Measurements from ENCODE around the gene SERINC5. TPM values are rescaled to one million over a fixed set of nuclear protein-coding genes. Genes with fewer than 3 reads are reported as not detected.

The SERINC5 gene
- total RNA-seq, 2 donors from 2014 or later = 12.8 to 13.9 TPM

DNA sequence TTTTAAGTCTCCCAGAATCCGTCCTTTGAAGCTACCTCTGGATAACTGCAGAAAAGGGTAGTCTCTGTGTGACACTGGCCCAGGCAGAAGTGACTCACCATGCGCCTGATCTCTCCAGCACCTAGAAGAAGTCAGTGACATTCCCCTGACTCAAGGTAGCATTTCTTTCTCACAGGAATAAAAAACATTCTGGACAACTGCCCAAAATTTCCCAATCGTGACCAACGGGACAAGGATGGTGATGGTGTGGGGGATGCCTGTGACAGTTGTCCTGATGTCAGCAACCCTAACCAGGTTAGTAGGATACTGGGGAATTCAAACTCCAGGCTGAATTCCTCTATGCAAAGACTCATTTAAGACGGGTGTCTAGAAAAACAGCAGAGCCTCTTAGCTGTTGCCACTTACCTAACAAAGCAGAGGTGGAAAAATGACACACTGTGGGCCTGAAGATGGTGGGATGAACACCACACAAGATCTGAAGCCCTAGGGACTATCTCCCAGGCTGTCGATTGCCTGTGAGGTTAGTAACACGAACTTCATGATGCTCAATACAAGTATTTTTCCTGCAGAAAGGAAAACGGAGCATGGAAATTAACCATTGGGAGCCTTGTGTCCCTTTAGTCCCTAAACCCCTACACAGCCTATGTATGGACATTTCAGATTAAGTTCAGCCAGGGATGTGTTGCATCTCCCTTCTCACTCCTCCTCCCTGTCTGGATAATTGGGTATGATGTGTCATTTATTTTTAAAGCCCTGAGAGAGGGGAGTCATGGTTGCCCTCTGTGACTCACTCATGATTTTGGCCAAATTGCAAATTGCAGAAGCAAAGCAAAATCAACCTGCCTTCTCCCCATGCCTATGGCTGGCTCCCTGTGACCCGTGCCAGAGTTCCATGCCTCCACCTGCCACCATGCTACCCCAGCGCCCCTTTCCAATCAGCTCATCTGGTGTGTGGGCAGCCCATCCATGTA lies 183.5 kb downstream of the SERINC5 start:
- TF ChIP-seq, protein P1, sequence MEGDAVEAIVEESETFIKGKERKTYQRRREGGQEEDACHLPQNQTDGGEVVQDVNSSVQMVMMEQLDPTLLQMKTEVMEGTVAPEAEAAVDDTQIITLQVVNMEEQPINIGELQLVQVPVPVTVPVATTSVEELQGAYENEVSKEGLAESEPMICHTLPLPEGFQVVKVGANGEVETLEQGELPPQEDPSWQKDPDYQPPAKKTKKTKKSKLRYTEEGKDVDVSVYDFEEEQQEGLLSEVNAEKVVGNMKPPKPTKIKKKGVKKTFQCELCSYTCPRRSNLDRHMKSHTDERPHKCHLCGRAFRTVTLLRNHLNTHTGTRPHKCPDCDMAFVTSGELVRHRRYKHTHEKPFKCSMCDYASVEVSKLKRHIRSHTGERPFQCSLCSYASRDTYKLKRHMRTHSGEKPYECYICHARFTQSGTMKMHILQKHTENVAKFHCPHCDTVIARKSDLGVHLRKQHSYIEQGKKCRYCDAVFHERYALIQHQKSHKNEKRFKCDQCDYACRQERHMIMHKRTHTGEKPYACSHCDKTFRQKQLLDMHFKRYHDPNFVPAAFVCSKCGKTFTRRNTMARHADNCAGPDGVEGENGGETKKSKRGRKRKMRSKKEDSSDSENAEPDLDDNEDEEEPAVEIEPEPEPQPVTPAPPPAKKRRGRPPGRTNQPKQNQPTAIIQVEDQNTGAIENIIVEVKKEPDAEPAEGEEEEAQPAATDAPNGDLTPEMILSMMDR (IDR thresholded peaks at IDR 0.05) = no peak
- DNase-seq (ENCODE audit: low spot score) (no peak), ATAC-seq (ENCODE audit: insufficient number of reproducible peaks, low FRiP score, low read depth) (no peak)
- Histone ChIP-seq H3K36me3 (no peaks in the 10 kb centered on the region), H3K4me3 (no peak overlapping the region), H3K9me3 (no peaks in the 10 kb centered on the region), H3K27me3 (replicated peaks; ENCODE audit: insufficient read depth) (no peaks in the 10 kb centered on the region), H3K27ac (no peak overlapping the region), H3K4me1 (ENCODE audit: control insufficient read depth in 1 of 2, low read depth in 2 of 2) (no peaks in the 10 kb centered on the region)

DNA sequence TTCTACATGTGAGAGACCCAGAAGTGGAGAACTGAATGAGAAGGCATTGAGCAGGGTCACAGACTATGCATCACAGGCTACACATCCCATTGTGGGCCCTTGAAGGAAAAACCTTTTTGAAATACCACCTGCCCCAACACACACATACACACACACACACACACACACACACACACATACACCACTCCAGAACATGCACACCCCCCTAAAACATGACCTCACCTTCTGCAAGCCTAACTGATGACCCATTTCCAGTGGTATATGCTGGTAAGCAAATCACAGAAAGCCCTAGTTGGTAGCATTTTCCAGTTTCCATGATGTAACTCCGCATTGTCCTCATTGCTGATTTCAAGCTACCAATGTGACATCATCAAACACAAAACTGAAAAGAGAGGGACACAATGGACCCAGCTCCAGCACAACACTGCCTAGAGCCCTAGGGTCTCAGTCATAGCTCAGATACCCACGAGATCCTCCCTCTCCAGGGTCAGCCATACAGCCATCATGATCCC lies 184.3 kb downstream of the SERINC5 start:
- H3K27me3 ChIP-seq (replicated peaks; ENCODE audit: insufficient read depth) = no peaks in the 10 kb centered on the region
- no peaks in the 10 kb centered on the region for H3K9me3 ChIP-seq
- ATAC-seq (ENCODE audit: insufficient number of reproducible peaks, low FRiP score, low read depth) (no peak), DNase-seq (ENCODE audit: low spot score) (no peak)
- TF ChIP-seq, protein P1 (IDR thresholded peaks at IDR 0.05) = no peak
- H3K27ac ChIP-seq = no peak overlapping the region
- no peaks in the 10 kb centered on the region for H3K4me1 ChIP-seq (ENCODE audit: control insufficient read depth in 1 of 2, low read depth in 2 of 2)
- H3K4me3 ChIP-seq = no peak overlapping the region
- H3K36me3 ChIP-seq = no peaks in the 10 kb centered on the region

DNA sequence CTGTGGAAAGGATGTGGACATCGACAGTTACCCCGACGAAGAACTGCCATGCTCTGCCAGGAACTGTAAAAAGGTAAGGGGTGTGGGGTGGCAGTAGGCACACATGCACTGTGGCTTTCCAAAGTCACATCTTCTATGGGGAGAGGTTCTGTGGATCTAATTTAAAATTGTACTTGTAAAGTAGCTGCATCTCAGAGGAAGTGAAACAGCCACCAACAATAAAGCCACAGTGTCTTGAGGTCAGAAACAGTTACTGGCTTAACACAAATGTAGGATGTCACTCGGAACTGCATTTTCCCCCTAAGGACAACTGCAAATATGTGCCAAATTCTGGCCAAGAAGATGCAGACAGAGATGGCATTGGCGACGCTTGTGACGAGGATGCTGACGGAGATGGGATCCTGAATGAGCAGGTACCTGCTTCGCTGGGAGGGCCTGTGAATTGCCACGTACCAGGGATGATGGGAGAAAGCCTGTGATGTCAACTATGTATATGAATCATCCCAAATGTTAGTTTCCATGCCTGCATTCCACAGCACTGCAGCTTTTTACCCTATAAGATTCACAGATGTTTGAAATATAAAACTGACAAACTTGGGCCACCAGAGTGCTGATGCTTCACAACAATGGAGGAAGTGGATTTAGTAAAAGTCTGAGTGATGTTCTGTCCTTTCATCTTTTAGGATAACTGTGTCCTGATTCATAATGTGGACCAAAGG lies 185.4 kb downstream of the SERINC5 start:
- no peak for ATAC-seq (ENCODE audit: insufficient number of reproducible peaks, low FRiP score, low read depth)
- H3K27me3 ChIP-seq (replicated peaks; ENCODE audit: insufficient read depth) = no peaks in the 10 kb centered on the region
- TF ChIP-seq, protein P1 (IDR thresholded peaks at IDR 0.05) = no peak
- no peaks in the 10 kb centered on the region for H3K36me3 ChIP-seq
- no peaks in the 10 kb centered on the region for H3K4me1 ChIP-seq (ENCODE audit: control insufficient read depth in 1 of 2, low read depth in 2 of 2)
- no peak overlapping the region for H3K4me3 ChIP-seq
- H3K9me3 ChIP-seq = no peaks in the 10 kb centered on the region
- no peak overlapping the region for H3K27ac ChIP-seq
- DNase-seq (ENCODE audit: low spot score) = no peak

DNA sequence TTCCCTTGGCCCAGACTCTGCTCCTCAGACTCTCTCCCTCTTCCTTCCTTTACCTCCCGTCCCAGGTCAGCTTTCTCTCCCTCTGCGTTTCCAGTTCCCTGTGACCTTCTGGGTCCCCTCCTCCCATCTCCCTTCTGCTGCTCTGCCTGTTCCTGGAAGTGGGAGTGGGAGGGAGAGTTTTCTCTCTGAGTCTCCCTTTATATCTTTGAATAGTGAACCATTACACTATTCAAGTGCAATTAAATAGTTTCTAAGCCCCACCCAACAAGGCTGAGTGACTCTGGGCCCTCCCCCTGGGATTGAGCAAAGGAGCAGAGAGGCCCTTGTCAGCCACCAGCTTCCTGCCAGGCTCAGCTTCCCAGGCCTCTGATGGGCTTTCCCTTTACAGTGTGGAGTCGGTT lies 185.9 kb downstream of the SERINC5 start:
- H3K4me3 ChIP-seq = no peak overlapping the region
- no peaks in the 10 kb centered on the region for H3K4me1 ChIP-seq (ENCODE audit: control insufficient read depth in 1 of 2, low read depth in 2 of 2)
- H3K27ac ChIP-seq = no peak overlapping the region
- no peaks in the 10 kb centered on the region for H3K27me3 ChIP-seq (replicated peaks; ENCODE audit: insufficient read depth)
- no peak for DNase-seq (ENCODE audit: low spot score)
- ATAC-seq (ENCODE audit: insufficient number of reproducible peaks, low FRiP score, low read depth) = no peak
- H3K36me3 ChIP-seq = no peaks in the 10 kb centered on the region
- TF ChIP-seq, protein P1 (IDR thresholded peaks at IDR 0.05) = no peak
- no peaks in the 10 kb centered on the region for H3K9me3 ChIP-seq

DNA sequence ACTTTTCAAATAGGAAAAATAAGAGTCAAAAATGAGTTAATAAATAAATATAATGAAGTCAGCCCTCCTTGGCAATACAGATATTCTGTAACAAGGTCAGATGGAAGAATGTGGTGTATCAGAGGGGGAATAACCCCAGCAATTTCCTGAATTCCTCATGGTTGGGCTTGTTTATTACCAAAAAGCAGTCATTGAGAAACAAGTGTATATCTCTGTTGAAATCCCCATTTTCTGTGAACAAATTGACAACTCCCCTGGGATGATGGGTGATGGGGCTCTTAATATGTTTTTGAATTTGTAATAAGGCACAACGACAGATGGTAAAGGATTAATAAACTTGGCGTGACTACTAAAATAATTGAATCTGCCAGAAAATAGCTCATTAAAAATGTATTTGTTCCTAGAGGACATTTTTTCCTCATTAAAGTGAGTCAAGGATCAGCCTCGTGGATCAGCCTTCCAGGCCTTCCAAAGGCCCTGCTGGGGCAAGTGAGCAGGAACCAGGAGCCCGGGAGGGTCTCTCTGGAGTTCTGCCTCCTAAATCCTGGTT lies 186.5 kb downstream of the SERINC5 start:
- Histone ChIP-seq H3K27me3 (replicated peaks; ENCODE audit: insufficient read depth) (no peaks in the 10 kb centered on the region), H3K27ac (no peak overlapping the region), H3K36me3 (no peaks in the 10 kb centered on the region), H3K9me3 (no peaks in the 10 kb centered on the region), H3K4me1 (ENCODE audit: control insufficient read depth in 1 of 2, low read depth in 2 of 2) (peaks cover 0 to 3% of the 10 kb centered on the region in 2 donors), H3K4me3 (no peak overlapping the region)
- TF ChIP-seq, protein P1 (IDR thresholded peaks at IDR 0.05) = no peak
- ATAC-seq (ENCODE audit: insufficient number of reproducible peaks, low FRiP score, low read depth) (no peak), DNase-seq (ENCODE audit: low spot score) (no peak)
